SK-N-MC (cell line): ENCODE data around the gene HPS1.

Experiments used
- DNase-seq: peaks from one replicate; pipeline ENCODE4 v3.0.0-alpha.2; 2011; ENCODE audit warnings: low read depth, low spot score
- H3K27ac ChIP-seq: fragments of 200-600 bp; sonication (generic); 2 replicates; pipeline ENCODE4 v1.5.1; 2016; ENCODE audit warnings: mixed run types
- H3K36me3 ChIP-seq: fragments of 200-600 bp; sonication (generic); 2 replicates; pipeline ENCODE4 v1.6.1; 2017; ENCODE audit warnings: antibody characterized with exemption, low read length, mixed read lengths; ENCODE audit not compliant: insufficient read depth
- H3K4me3 ChIP-seq: fragments of 200-600 bp; sonication (generic); 2 replicates; pipeline ENCODE4 v1.5.1; 2016
- H3K9ac ChIP-seq: fragments of 200-600 bp; sonication (generic); 2 replicates; pipeline ENCODE4 v1.8.0; 2017; ENCODE audit warnings: mixed run types, mixed read lengths; ENCODE audit not compliant: insufficient read length
- H3K9me3 ChIP-seq: fragments of 200-600 bp; sonication (generic); 2 replicates; pipeline ENCODE4 v1.6.1; 2017; ENCODE audit warnings: low read depth, mild to moderate bottlenecking, antibody characterized with exemption, low read length, moderate library complexity, mixed read lengths
- EZH2 ChIP-seq: fragments of 200-600 bp; sonication (generic); IDR thresholded peaks from one replicate; pipeline ENCODE4 v1.6.1; 2017; ENCODE audit warnings: antibody characterized with exemption
- FOXP2 ChIP-seq: optimal IDR thresholded peaks from 2 replicates; pipeline ENCODE3; 2011; ENCODE audit warnings: mild to moderate bottlenecking, moderate library complexity; ENCODE audit not compliant: insufficient read depth; ENCODE audit errors: extremely low read length, control extremely low read depth
- POLR2AphosphoS5 ChIP-seq: IDR thresholded peaks from 2 replicates; pipeline ENCODE4 v1.6.1; 2012; ENCODE audit warnings: mild to moderate bottlenecking, low read depth, low read length, borderline replicate concordance

Gene HPS1

DNA sequence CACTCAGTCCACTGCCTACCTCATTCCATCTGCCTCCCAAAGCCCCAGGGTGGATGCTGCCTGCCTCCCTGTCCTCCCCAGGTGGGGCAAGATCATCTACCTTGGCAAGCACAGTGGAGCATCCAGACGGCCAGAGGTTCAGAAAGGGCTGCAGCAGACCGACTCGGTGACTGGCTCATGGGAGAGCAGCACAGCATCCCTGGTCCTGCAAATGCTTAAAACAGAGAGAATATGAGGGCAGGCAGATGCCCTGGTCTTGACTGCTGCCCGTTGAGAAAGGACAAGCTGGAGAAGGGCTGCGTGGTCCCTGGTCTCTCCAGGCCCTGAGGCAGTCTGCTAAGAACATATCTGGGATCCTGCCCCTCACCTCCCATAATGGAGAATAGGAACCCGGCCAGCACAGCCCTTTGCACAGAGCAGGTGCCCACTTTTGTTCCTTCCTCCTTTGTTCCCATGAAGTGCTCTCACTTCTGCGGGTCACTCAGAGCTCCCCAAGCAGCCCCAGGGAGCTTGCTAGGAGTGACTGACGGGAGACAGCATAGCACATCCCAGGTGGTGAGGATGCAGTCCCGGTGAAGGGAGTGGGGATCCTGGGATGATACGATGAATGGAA lies 1.4 kb downstream of the HPS1 start:
- Histone ChIP-seq H3K4me3 (no peak overlapping the region), H3K9me3 (no peaks in the 10 kb centered on the region), H3K27ac (no peak overlapping the region), H3K36me3 (peaks cover 6% of the 10 kb centered on the region), H3K9ac (no peak overlapping the region)
- DNase-seq = no peak
- TF ChIP-seq POLR2AphosphoS5 = no peak
- no peak for TF ChIP-seq EZH2
- TF ChIP-seq FOXP2 = no peak

DNA sequence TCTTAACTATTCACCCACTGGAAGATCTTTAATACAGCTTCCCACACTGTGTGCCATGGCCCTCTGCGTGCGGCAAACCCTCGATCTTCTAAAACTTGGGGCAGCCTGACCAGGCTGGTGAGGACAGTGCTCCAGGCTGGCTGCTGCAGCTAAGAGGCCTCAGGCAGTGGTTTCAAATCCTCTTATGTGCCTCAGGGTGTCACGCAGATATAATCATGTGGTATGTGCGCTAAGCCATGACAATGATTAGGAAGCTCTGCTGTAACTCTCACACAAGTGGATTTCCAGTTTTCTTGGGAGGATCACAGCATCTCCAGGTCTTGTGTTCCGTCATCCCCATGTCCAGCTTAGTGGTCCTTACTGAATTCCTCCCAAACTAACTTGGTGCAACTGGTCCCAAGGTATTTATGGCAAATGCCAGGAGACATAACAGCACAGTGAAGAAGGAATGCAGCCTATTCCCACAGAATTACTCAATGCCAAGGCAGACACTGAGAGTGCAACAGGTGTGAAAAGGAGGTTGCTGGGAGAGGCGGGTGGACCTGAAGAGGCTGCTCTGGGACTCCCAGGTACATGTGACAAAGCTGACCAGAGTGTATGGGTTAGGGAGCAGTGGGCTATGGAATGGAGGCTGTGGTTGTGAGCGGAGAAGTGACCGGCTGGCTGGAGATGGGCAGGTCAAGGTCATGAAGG lies 2.3 kb downstream of the HPS1 start:
- TF ChIP-seq EZH2 (no peak), POLR2AphosphoS5 (no peak), FOXP2 (no peak)
- no peaks in the 10 kb centered on the region for H3K9me3 ChIP-seq
- no peak overlapping the region for H3K4me3 ChIP-seq
- peaks cover 12% of the 10 kb centered on the region for H3K36me3 ChIP-seq
- H3K9ac ChIP-seq = no peak overlapping the region
- no peak overlapping the region for H3K27ac ChIP-seq
- no peak for DNase-seq

- Histone ChIP-seq H3K9ac (no peak overlapping the region), H3K9me3 (no peaks in the 10 kb centered on the region), H3K4me3 (no peak overlapping the region), H3K27ac (no peak overlapping the region), H3K36me3 (peaks cover 26% of the 10 kb centered on the region)
- no peak for DNase-seq
- no peak for TF ChIP-seq POLR2AphosphoS5
- no peak for TF ChIP-seq EZH2
- no peak for TF ChIP-seq FOXP2
Observed at GRCh38 chr10:98438715-98439114, 8.0 kb downstream of the HPS1 start.

DNA sequence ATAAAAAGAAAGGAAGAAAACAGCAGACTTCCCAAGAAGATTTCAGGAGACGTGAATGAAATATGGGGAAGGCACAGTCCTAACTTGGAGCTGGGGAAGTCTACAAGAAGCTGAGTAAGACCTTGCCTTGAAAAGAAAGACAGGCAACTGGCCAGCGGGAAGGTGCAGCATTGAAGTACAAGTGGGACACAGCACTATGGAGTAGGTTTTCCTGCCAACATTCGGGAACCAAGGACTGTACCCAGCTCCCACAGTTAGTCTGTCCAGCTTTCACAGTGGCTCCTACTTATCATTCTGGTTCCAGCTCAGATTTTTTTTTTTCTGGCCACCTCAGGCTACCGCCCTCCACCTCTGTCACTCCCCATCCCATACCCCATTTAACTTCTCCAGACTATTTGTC lies 10.0 kb downstream of the HPS1 start:
- Histone ChIP-seq H3K9ac (no peak overlapping the region), H3K9me3 (no peaks in the 10 kb centered on the region), H3K4me3 (no peak overlapping the region), H3K27ac (no peak overlapping the region), H3K36me3 (peaks cover 26% of the 10 kb centered on the region)
- DNase-seq = no peak
- no peak for TF ChIP-seq POLR2AphosphoS5
- TF ChIP-seq EZH2 = no peak
- TF ChIP-seq FOXP2 = no peak

GRCh38 chr10:98435178-98435577 lies 11.6 kb downstream of the HPS1 start:
- TF ChIP-seq FOXP2 (no peak), EZH2 (no peak), POLR2AphosphoS5 (no peak)
- H3K27ac ChIP-seq = no peak overlapping the region
- H3K36me3 ChIP-seq = peaks cover 25% of the 10 kb centered on the region
- no peaks in the 10 kb centered on the region for H3K9me3 ChIP-seq
- no peak for DNase-seq
- H3K4me3 ChIP-seq = no peak overlapping the region
- H3K9ac ChIP-seq = no peak overlapping the region

DNA sequence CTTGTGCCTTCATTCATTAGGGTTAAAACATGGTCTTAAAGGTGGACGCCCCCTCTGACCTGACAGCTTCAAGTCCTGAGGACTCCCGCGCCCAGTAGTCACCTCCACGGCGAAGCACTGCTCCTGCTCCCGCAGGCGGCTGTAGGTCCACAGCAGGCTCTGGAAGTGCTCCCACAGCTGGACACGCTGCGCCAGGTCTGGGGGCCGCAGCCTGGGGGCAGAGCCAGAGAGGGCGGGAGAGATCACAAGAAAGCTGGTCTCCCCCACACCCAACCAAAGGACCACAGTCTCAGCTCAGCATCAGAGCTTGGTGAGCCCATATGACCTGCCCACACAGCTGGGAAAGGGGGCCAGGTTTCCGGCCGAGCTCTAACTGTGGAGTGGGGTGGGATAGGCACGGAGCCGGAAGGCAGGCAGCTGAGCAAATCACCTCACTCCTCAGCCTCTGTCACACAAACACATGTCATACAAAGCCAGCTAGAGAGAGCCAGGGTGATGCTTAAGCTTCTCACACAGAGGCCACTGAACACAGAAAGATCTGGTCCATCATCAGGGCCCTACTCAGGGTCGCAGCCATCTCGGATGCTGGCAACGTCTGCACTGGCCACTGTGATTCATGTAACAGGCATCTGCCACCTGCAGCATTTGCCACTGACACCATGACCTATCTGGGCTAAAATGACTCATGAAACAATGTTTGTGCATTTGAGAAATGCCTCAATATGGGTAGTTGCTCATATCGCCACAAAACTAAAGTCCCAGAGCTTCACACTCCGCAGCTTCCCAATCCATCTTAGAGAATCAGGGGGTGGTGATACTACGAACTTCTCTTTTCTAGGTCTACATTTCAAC lies 12.6 kb downstream of the HPS1 start:
- no peaks in the 10 kb centered on the region for H3K9me3 ChIP-seq
- no peak overlapping the region for H3K27ac ChIP-seq
- DNase-seq = no peak
- no peak for TF ChIP-seq POLR2AphosphoS5
- no peak for TF ChIP-seq EZH2
- TF ChIP-seq FOXP2 = no peak
- no peak overlapping the region for H3K4me3 ChIP-seq
- peaks cover 20% of the 10 kb centered on the region; the same call in 1 of the 2 replicates for H3K36me3 ChIP-seq
- no peak overlapping the region for H3K9ac ChIP-seq

DNA sequence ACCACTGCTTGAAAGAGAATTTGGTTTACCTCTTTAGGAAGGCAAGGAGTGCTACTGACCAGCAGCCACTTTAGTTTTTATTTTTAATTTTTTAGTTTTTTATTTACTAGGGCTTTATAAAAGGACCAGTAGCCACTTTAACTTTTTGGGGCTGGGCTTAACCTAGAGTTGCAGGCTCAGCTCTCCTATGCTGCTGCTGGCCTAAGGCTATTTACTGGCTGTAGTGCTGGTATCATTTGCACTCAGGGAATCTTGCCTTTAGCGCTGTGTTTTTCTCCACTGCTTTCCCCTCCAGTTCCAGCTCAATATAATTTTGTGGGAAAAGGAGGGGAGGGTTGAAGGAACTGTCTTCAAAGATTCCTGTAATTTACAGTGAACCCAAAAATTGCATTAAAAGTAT lies 13.4 kb downstream of the HPS1 start:
- H3K9me3 ChIP-seq = no peaks in the 10 kb centered on the region
- H3K9ac ChIP-seq = no peak overlapping the region
- DNase-seq = no peak
- no peak overlapping the region for H3K4me3 ChIP-seq
- H3K27ac ChIP-seq = no peak overlapping the region
- TF ChIP-seq POLR2AphosphoS5 (no peak), EZH2 (no peak)
- H3K36me3 ChIP-seq = peaks cover 20% of the 10 kb centered on the region; the same call in 1 of the 2 replicates

GRCh38 chr10:98432330-98432729 lies 14.4 kb downstream of the HPS1 start:
- H3K36me3 ChIP-seq = peaks cover 20% of the 10 kb centered on the region; the same call in 1 of the 2 replicates
- no peak overlapping the region for H3K4me3 ChIP-seq
- no peak overlapping the region for H3K27ac ChIP-seq
- no peak overlapping the region for H3K9ac ChIP-seq
- H3K9me3 ChIP-seq = no peaks in the 10 kb centered on the region
- no peak for TF ChIP-seq EZH2
- TF ChIP-seq POLR2AphosphoS5 = no peak
- DNase-seq = no peak
